Measurements from ENCODE around the gene RGMA. TPM values are rescaled to one million over a fixed set of nuclear protein-coding genes. Genes with fewer than 3 reads are reported as not detected.

The RGMA gene
- total RNA-seq, 1 donor from 2014 or later, result 6.2 TPM

DNA sequence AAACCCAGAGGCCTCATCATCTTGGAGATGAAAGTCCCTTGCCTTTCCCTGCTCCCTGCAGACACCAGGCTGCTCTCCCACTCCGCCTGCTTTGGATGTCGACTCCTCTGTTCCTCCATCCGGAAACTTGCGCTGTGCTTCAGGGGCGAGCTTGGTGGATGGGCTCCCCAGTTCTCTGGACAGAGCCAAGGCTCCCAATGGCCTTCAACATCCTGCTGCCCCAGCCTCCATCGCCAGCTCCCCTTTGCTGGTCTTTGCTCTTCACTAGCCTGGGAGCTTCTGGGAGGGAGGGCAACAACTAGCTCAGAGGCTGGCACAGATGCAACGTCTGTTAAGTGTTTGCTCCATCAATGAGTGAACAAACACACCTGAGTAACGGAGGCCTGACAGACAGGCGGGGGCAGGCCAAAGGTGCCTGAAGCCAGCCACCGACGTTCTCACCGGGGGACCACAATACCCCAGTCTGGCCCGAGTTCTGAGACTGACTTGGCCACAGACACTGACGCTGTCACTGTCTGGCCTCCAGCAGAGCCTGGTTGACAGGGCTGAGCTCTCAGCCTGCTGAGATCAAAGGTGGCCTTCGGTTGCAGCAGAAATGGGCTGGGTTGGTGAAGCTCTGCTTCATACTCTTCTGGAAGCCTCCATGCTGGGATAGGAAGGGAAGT, 39.0 kb downstream of the RGMA start:
- no peak overlapping the region for H3K4me3 ChIP-seq (ENCODE audit: insufficient read depth, low read depth, low read length)
- no peak overlapping the region for H2AFZ ChIP-seq (ENCODE audit: low read depth, low read length)
- H3K4me3 Mint-ChIP-seq (ENCODE audit: unreplicated experiment), result no peak overlapping the region
- H4K20me1 ChIP-seq (ENCODE audit: insufficient read depth, low read length), result no peaks in the 10 kb centered on the region
- TF ChIP-seq CTCF (IDR thresholded peaks at IDR 0.05; ENCODE audit: insufficient read depth, low read depth, low read length) (no peak), EZH2 (IDR thresholded peaks at IDR 0.05; ENCODE audit: insufficient read depth, low read length) (no peak)
- H3K36me3 ChIP-seq (ENCODE audit: insufficient read depth, low read length), result no peaks in the 10 kb centered on the region
- H3K79me2 ChIP-seq (ENCODE audit: insufficient read depth, low read length), result no peaks in the 10 kb centered on the region
- H3K27me3 Mint-ChIP-seq (ENCODE audit: low read depth, unreplicated experiment), result no peaks in the 10 kb centered on the region
- peaks cover 11% of the 10 kb centered on the region for H3K27me3 ChIP-seq (ENCODE audit: insufficient read depth, low read length)
- H3K4me2 ChIP-seq (ENCODE audit: low read length), result no peak overlapping the region
- H3K9ac ChIP-seq (ENCODE audit: low read length), result no peak overlapping the region
- DNase-seq (ENCODE audit: low read depth) (no peak), FAIRE-seq (no peak)
- H3K9me3 Mint-ChIP-seq (ENCODE audit: unreplicated experiment), result peaks cover 8% of the 10 kb centered on the region
- no peaks in the 10 kb centered on the region for H3K4me1 ChIP-seq (ENCODE audit: insufficient read depth, low read length)
- H3K9me3 ChIP-seq (ENCODE audit: insufficient read depth, low read depth, low read length), result peaks cover 4% of the 10 kb centered on the region
- peaks cover 15% of the 10 kb centered on the region for H3K36me3 Mint-ChIP-seq (ENCODE audit: low read depth, unreplicated experiment)
- no peak overlapping the region for H3K27ac ChIP-seq (ENCODE audit: low read depth, low read length)
- H3K4me1 Mint-ChIP-seq (ENCODE audit: low read depth, unreplicated experiment), result peaks cover 5% of the 10 kb centered on the region
- no peak overlapping the region for H3K27ac Mint-ChIP-seq (ENCODE audit: unreplicated experiment)

GRCh38 chr15:93049233-93049632, 39.8 kb downstream of the RGMA start:
- Mint-ChIP-seq H3K27ac (ENCODE audit: unreplicated experiment) (no peak overlapping the region), H3K9me3 (ENCODE audit: unreplicated experiment) (peaks cover 8% of the 10 kb centered on the region), H3K36me3 (ENCODE audit: low read depth, unreplicated experiment) (peaks cover 11% of the 10 kb centered on the region), H3K4me1 (ENCODE audit: low read depth, unreplicated experiment) (peaks cover 5% of the 10 kb centered on the region), H3K4me3 (ENCODE audit: unreplicated experiment) (no peak overlapping the region), H3K27me3 (ENCODE audit: low read depth, unreplicated experiment) (no peaks in the 10 kb centered on the region)
- H3K79me2 ChIP-seq (ENCODE audit: insufficient read depth, low read length), result no peaks in the 10 kb centered on the region
- no peaks in the 10 kb centered on the region for H4K20me1 ChIP-seq (ENCODE audit: insufficient read depth, low read length)
- FAIRE-seq, result no peak
- DNase-seq (ENCODE audit: low read depth), result no peak
- H3K36me3 ChIP-seq (ENCODE audit: insufficient read depth, low read length), result no peaks in the 10 kb centered on the region
- H3K4me1 ChIP-seq (ENCODE audit: insufficient read depth, low read length), result no peaks in the 10 kb centered on the region
- H3K4me3 ChIP-seq (ENCODE audit: insufficient read depth, low read depth, low read length), result no peak overlapping the region
- H3K27ac ChIP-seq (ENCODE audit: low read depth, low read length), result no peak overlapping the region
- H3K9me3 ChIP-seq (ENCODE audit: insufficient read depth, low read depth, low read length), result peaks cover 4% of the 10 kb centered on the region
- H2AFZ ChIP-seq (ENCODE audit: low read depth, low read length), result no peak overlapping the region
- H3K9ac ChIP-seq (ENCODE audit: low read length), result no peak overlapping the region
- peaks cover 11% of the 10 kb centered on the region for H3K27me3 ChIP-seq (ENCODE audit: insufficient read depth, low read length)
- TF ChIP-seq EZH2 (IDR thresholded peaks at IDR 0.05; ENCODE audit: insufficient read depth, low read length), result no peak
- TF ChIP-seq CTCF (IDR thresholded peaks at IDR 0.05; ENCODE audit: insufficient read depth, low read depth, low read length), result no peak
- H3K4me2 ChIP-seq (ENCODE audit: low read length), result no peak overlapping the region

GRCh38 chr15:93048759-93049161, 40.3 kb downstream of the RGMA start:
- TF ChIP-seq EZH2 (IDR thresholded peaks at IDR 0.05; ENCODE audit: insufficient read depth, low read length) (no peak), CTCF (IDR thresholded peaks at IDR 0.05; ENCODE audit: insufficient read depth, low read depth, low read length) (no peak)
- no peak overlapping the region for H3K27ac Mint-ChIP-seq (ENCODE audit: unreplicated experiment)
- peaks cover 12% of the 10 kb centered on the region for H3K36me3 Mint-ChIP-seq (ENCODE audit: low read depth, unreplicated experiment)
- H4K20me1 ChIP-seq (ENCODE audit: insufficient read depth, low read length), result no peaks in the 10 kb centered on the region
- H3K9me3 Mint-ChIP-seq (ENCODE audit: unreplicated experiment), result peaks cover 8% of the 10 kb centered on the region
- H3K9me3 ChIP-seq (ENCODE audit: insufficient read depth, low read depth, low read length), result peaks cover 4% of the 10 kb centered on the region
- H3K79me2 ChIP-seq (ENCODE audit: insufficient read depth, low read length), result no peaks in the 10 kb centered on the region
- H3K4me3 ChIP-seq (ENCODE audit: insufficient read depth, low read depth, low read length), result no peak overlapping the region
- FAIRE-seq, result no peak
- no peak overlapping the region for H3K4me3 Mint-ChIP-seq (ENCODE audit: unreplicated experiment)
- no peak overlapping the region for H3K27ac ChIP-seq (ENCODE audit: low read depth, low read length)
- peaks cover 5% of the 10 kb centered on the region for H3K4me1 Mint-ChIP-seq (ENCODE audit: low read depth, unreplicated experiment)
- no peak overlapping the region for H2AFZ ChIP-seq (ENCODE audit: low read depth, low read length)
- H3K4me1 ChIP-seq (ENCODE audit: insufficient read depth, low read length), result no peaks in the 10 kb centered on the region
- no peak overlapping the region for H3K9ac ChIP-seq (ENCODE audit: low read length)
- H3K36me3 ChIP-seq (ENCODE audit: insufficient read depth, low read length), result no peaks in the 10 kb centered on the region
- no peaks in the 10 kb centered on the region for H3K27me3 Mint-ChIP-seq (ENCODE audit: low read depth, unreplicated experiment)
- H3K4me2 ChIP-seq (ENCODE audit: low read length), result no peak overlapping the region
- H3K27me3 ChIP-seq (ENCODE audit: insufficient read depth, low read length), result peaks cover 11% of the 10 kb centered on the region
- DNase-seq (ENCODE audit: low read depth), result peak; percentile 32
